AG04449 (cell line): ENCODE results near the gene ACHE.
"Not testable (repeated sequence)": the region's sequence is repeated elsewhere in the genome, so short reads cannot be mapped to it uniquely, and the experiment has no call there.

Experiments
- CTCF ChIA-PET: fragments of 350-600 bp; formaldehyde crosslinking; extraction: SDS; loops from one replicate; lab custom pipeline; 2021; ENCODE audit warnings: antibody characterized with exemption; lab: Yijun Ruan, JAX
- POLR2A ChIA-PET: fragments of 400-600, 350-600 bp; formaldehyde crosslinking; extraction: SDS; loops from one replicate; lab custom pipeline; 2020; ENCODE audit warnings: antibody characterized with exemption, inconsistent platforms; lab: Yijun Ruan, JAX
- DNase-seq: peaks from one replicate; pipeline ENCODE4 v3.0.0-alpha.2; 2010; ENCODE audit warnings: low read depth, low spot score
- H3K4me3 ChIP-seq: 2 replicates; pipeline ENCODE4 v1.5.1; 2011; ENCODE audit warnings: low read depth, mild to moderate bottlenecking, control low read depth, low read length
- CTCF ChIP-seq: IDR thresholded peaks from one replicate; pipeline ENCODE4 v1.5.1; 2011; ENCODE audit warnings: mild to moderate bottlenecking, moderate library complexity, low read length, control low read depth, inconsistent platforms; ENCODE audit not compliant: insufficient read depth; ENCODE audit errors: missing control alignments

Gene ACHE

GRCh38 chr7:100895701-100895955 lies at the start of gene ACHE:
ACHE (minus strand) TSS chr7:100895888; CDS start chr7:100894232, 1,656 bp downstream.
- H3K4me3 ChIP-seq: peak within 1 kb of the TSS; percentile 40
- no peak for DNase-seq
- TF ChIP-seq CTCF: no peak
- ChIA-PET CTCF (interaction anchor here (0.9 to 3.7 kb wide), 11 partner anchors 8 to 387 kb away, joined by 3 to 45 read pairs (median 6); no protein-coding TSS in a partner anchor), POLR2A (no interaction called here)

- TF ChIP-seq CTCF: no peak
- no peak for DNase-seq
- H3K4me3 ChIP-seq: no peak overlapping the region
- POLR2A ChIA-PET: no interaction called here
- CTCF ChIA-PET: interaction anchor here (1.5 kb wide), 1 partner anchor 133 kb away, joined by 3 read pairs; no protein-coding TSS in a partner anchor
These were observed 48.5 kb upstream of the ACHE start for GRCh38 chr7:100944138-100944537.

GRCh38 chr7:100943693-100944092 lies 48.0 kb upstream of the ACHE start:
- H3K4me3 ChIP-seq: no peak overlapping the region
- no peak for TF ChIP-seq CTCF
- DNase-seq: no peak
- ChIA-PET POLR2A (no interaction called here), CTCF (interaction anchor here (1.5 to 1.8 kb wide), 2 partner anchors 115 to 134 kb away, joined by 3 to 4 read pairs; no protein-coding TSS in a partner anchor)

- ChIA-PET POLR2A (no interaction called here), CTCF (interaction anchor here (1.5 to 1.8 kb wide), 2 partner anchors 44 to 117 kb away, joined by 3 to 4 read pairs; no protein-coding TSS in a partner anchor)
- no peak for DNase-seq
- TF ChIP-seq CTCF: no peak
- H3K4me3 ChIP-seq: no peak overlapping the region
These were observed 46.5 kb upstream of the ACHE start for GRCh38 chr7:100942045-100942774.

- CTCF ChIA-PET, POLR2A ChIA-PET: not testable (repeated sequence)
These were observed 40.5 kb upstream of the ACHE start for GRCh38 chr7:100936167-100936566.

GRCh38 chr7:100935381-100935780 lies 39.7 kb upstream of the ACHE start:
- POLR2A ChIA-PET, H3K4me3 ChIP-seq, DNase-seq, CTCF ChIA-PET: not testable (repeated sequence)

More at GRCh38 chr7:100936167-100936566, 40.5 kb upstream of the ACHE start:
- DNase-seq, H3K4me3 ChIP-seq: not testable (repeated sequence)

GRCh38 chr7:100933734-100934133 lies 38.0 kb upstream of the ACHE start:
- CTCF ChIA-PET: no interaction called here
- DNase-seq: no peak
- no peak overlapping the region for H3K4me3 ChIP-seq
- TF ChIP-seq CTCF: no peak
- POLR2A ChIA-PET: no interaction called here
